MM.1S (cell line): ENCODE results near the gene KTN1.
A peak's percentile ranks its signal among the peaks of the same experiment; 100 is the strongest.

Experiments used
- DNase-seq: peaks from one replicate; pipeline ENCODE4 v3.0.0-alpha.2; 2015
- H2AFZ ChIP-seq: fragments of 300-600 bp; sonication (generic); 2 replicates; pipeline ENCODE4 v1.6.0; 2016; ENCODE audit warnings: antibody characterized with exemption, low read length
- H3F3A ChIP-seq: fragments of 300-600 bp; sonication (generic); 2 replicates; pipeline ENCODE4 v1.6.1; 2016; ENCODE audit warnings: mild to moderate bottlenecking, antibody characterized with exemption, low read length, moderate library complexity, mixed read lengths; ENCODE audit not compliant: insufficient read depth
- H3K27ac ChIP-seq: fragments of 300-600 bp; sonication (generic); 2 replicates; pipeline ENCODE4 v1.5.1; 2016; ENCODE audit warnings: mild to moderate bottlenecking, low read length
- H3K27me3 ChIP-seq: fragments of 300-600 bp; sonication (generic); replicated peaks from 2 replicates; pipeline ENCODE4 v1.6.0; 2016; ENCODE audit warnings: low read length; ENCODE audit not compliant: insufficient read depth
- H3K36me3 ChIP-seq: fragments of 300-600 bp; sonication (generic); replicated peaks from 2 replicates; pipeline ENCODE4 v1.6.1; 2016; ENCODE audit warnings: mild to moderate bottlenecking, low read length, mixed read lengths; ENCODE audit not compliant: insufficient read depth
- H3K4me1 ChIP-seq: fragments of 300-600 bp; sonication (generic); 2 replicates; pipeline ENCODE4 v1.6.1; 2016; ENCODE audit warnings: low read length, mixed read lengths
- H3K4me2 ChIP-seq: fragments of 300-600 bp; sonication (generic); 2 replicates; pipeline ENCODE4 v1.6.0; 2016; ENCODE audit warnings: low read depth, low read length
- H3K4me3 ChIP-seq: fragments of 300-600 bp; sonication (generic); 2 replicates; pipeline ENCODE4 v1.5.1; 2016; ENCODE audit warnings: low read length, mixed read lengths
- H3K79me2 ChIP-seq: fragments of 300-600 bp; sonication (generic); 2 replicates; pipeline ENCODE4 v1.6.1; 2016; ENCODE audit warnings: mixed run types, low read length, mixed read lengths
- H3K9ac ChIP-seq: fragments of 300-600 bp; sonication (generic); 2 replicates; pipeline ENCODE4 v1.6.1; 2016; ENCODE audit warnings: low read length, mixed read lengths
- H3K9me2 ChIP-seq: fragments of 300-600 bp; sonication (generic); replicated peaks from 2 replicates; pipeline ENCODE4 v1.6.1; 2016; ENCODE audit warnings: mild to moderate bottlenecking, low read length, mixed read lengths; ENCODE audit not compliant: insufficient read depth
- H3K9me3 ChIP-seq: fragments of 300-600 bp; sonication (generic); replicated peaks from 2 replicates; pipeline ENCODE4 v1.6.1; 2016; ENCODE audit warnings: mild to moderate bottlenecking, low read length, mixed read lengths; ENCODE audit not compliant: insufficient read depth
- H4K20me1 ChIP-seq: fragments of 300-600 bp; sonication (generic); 2 replicates; pipeline ENCODE4 v1.6.1; 2016; ENCODE audit warnings: mild to moderate bottlenecking, low read length, moderate library complexity, mixed read lengths; ENCODE audit not compliant: insufficient read depth
- EZH2 ChIP-seq: fragments of 300-600 bp; sonication (generic); optimal IDR thresholded peaks from 2 replicates; pipeline ENCODE3; 2017; ENCODE audit warnings: low read depth, mild to moderate bottlenecking, antibody characterized with exemption, low read length, mixed read lengths
- EZH2phosphoT487 ChIP-seq: fragments of 300-600 bp; sonication (generic); IDR thresholded peaks from 2 replicates; pipeline ENCODE4 v1.6.1; 2018; ENCODE audit warnings: antibody characterized with exemption, low read length
- TF ChIP-seq, protein P1 (sequence below): fragments of 300-600 bp; sonication (generic); IDR thresholded peaks from 2 replicates; pipeline ENCODE4 v1.5.1; 2016; ENCODE audit warnings: antibody characterized with exemption, low read length, mixed read lengths

Gene KTN1

GRCh38 chr14:55706893-55707292, 126.9 kb downstream of the KTN1 start:
- no peaks in the 10 kb centered on the region for H3K9me2 ChIP-seq
- H3K9ac ChIP-seq: no peak overlapping the region
- TF ChIP-seq, protein P1, sequence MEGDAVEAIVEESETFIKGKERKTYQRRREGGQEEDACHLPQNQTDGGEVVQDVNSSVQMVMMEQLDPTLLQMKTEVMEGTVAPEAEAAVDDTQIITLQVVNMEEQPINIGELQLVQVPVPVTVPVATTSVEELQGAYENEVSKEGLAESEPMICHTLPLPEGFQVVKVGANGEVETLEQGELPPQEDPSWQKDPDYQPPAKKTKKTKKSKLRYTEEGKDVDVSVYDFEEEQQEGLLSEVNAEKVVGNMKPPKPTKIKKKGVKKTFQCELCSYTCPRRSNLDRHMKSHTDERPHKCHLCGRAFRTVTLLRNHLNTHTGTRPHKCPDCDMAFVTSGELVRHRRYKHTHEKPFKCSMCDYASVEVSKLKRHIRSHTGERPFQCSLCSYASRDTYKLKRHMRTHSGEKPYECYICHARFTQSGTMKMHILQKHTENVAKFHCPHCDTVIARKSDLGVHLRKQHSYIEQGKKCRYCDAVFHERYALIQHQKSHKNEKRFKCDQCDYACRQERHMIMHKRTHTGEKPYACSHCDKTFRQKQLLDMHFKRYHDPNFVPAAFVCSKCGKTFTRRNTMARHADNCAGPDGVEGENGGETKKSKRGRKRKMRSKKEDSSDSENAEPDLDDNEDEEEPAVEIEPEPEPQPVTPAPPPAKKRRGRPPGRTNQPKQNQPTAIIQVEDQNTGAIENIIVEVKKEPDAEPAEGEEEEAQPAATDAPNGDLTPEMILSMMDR: no peak
- no peak for TF ChIP-seq EZH2phosphoT487
- TF ChIP-seq EZH2: no peak
- no peaks in the 10 kb centered on the region for H3F3A ChIP-seq
- no peak for DNase-seq
- H3K27ac ChIP-seq: no peak overlapping the region
- H2AFZ ChIP-seq: no peak overlapping the region
- H3K36me3 ChIP-seq: no peaks in the 10 kb centered on the region
- H3K4me3 ChIP-seq: no peak overlapping the region
- H3K4me2 ChIP-seq: no peak overlapping the region
- H3K4me1 ChIP-seq: no peaks in the 10 kb centered on the region
- no peaks in the 10 kb centered on the region for H4K20me1 ChIP-seq
- no peaks in the 10 kb centered on the region for H3K27me3 ChIP-seq
- H3K79me2 ChIP-seq: no peaks in the 10 kb centered on the region
- no peaks in the 10 kb centered on the region for H3K9me3 ChIP-seq

GRCh38 chr14:55707365-55707804, 127.4 kb downstream of the KTN1 start:
- H3K27me3 ChIP-seq: no peaks in the 10 kb centered on the region
- H3K36me3 ChIP-seq: no peaks in the 10 kb centered on the region
- no peak for DNase-seq
- no peaks in the 10 kb centered on the region for H3F3A ChIP-seq
- H3K4me3 ChIP-seq: no peak overlapping the region
- no peaks in the 10 kb centered on the region for H3K9me3 ChIP-seq
- H3K27ac ChIP-seq: no peak overlapping the region
- no peaks in the 10 kb centered on the region for H3K9me2 ChIP-seq
- H4K20me1 ChIP-seq: no peaks in the 10 kb centered on the region
- no peak overlapping the region for H3K9ac ChIP-seq
- H3K4me1 ChIP-seq: no peaks in the 10 kb centered on the region
- H3K4me2 ChIP-seq: no peak overlapping the region
- TF ChIP-seq EZH2phosphoT487: no peak
- TF ChIP-seq, protein P1: peak; percentile 31
- H3K79me2 ChIP-seq: no peaks in the 10 kb centered on the region
- no peak overlapping the region for H2AFZ ChIP-seq

- no peaks in the 10 kb centered on the region for H3K4me1 ChIP-seq
- H3K4me2 ChIP-seq: no peak overlapping the region
- H3K27me3 ChIP-seq: no peaks in the 10 kb centered on the region
- H3K9ac ChIP-seq: no peak overlapping the region
- no peak for DNase-seq
- no peak overlapping the region for H3K4me3 ChIP-seq
- TF ChIP-seq, protein P1: no peak
- TF ChIP-seq EZH2phosphoT487 (no peak), EZH2 (no peak)
- H3F3A ChIP-seq: no peaks in the 10 kb centered on the region
- no peak overlapping the region for H3K27ac ChIP-seq
- H4K20me1 ChIP-seq: no peaks in the 10 kb centered on the region
- H2AFZ ChIP-seq: no peak overlapping the region
- H3K9me2 ChIP-seq: no peaks in the 10 kb centered on the region
- no peaks in the 10 kb centered on the region for H3K9me3 ChIP-seq
- H3K79me2 ChIP-seq: no peaks in the 10 kb centered on the region
- H3K36me3 ChIP-seq: no peaks in the 10 kb centered on the region
Observed at GRCh38 chr14:55710506-55711041, 130.6 kb downstream of the KTN1 start.
